ENCODE measurements around the gene FUZ.

DNA sequence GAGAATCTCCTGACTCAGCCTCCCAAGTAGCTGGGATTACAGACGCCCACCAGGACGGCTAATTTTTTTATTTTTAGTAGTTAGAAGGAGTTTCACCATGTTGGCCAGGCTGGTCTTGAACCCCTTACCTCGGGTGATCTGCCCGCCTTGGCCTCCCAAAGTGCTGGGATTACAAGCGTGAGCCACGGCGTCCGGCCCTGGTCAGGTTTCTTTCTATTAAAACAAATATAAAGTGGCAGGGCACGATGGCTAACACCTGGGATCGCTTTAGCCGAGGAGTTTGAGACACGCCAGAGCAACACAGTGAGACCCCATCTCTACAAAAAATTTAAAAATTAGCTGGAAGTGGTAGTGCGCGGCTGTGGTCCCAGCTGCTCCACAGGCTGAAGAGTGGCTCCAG, 3.5 kb upstream of the FUZ start:
- TF ChIP-seq, protein P1, sequence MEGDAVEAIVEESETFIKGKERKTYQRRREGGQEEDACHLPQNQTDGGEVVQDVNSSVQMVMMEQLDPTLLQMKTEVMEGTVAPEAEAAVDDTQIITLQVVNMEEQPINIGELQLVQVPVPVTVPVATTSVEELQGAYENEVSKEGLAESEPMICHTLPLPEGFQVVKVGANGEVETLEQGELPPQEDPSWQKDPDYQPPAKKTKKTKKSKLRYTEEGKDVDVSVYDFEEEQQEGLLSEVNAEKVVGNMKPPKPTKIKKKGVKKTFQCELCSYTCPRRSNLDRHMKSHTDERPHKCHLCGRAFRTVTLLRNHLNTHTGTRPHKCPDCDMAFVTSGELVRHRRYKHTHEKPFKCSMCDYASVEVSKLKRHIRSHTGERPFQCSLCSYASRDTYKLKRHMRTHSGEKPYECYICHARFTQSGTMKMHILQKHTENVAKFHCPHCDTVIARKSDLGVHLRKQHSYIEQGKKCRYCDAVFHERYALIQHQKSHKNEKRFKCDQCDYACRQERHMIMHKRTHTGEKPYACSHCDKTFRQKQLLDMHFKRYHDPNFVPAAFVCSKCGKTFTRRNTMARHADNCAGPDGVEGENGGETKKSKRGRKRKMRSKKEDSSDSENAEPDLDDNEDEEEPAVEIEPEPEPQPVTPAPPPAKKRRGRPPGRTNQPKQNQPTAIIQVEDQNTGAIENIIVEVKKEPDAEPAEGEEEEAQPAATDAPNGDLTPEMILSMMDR (IDR thresholded peaks at IDR 0.05) = no peak
- no peak for TF ChIP-seq POLR2A (IDR thresholded peaks at IDR 0.05)
